ENCODE results near the gene SYVN1.
A peak's percentile ranks its signal among the peaks of the same experiment; 100 is the strongest.
"Not testable (repeated sequence)": the region's sequence is repeated elsewhere in the genome, so short reads cannot be mapped to it uniquely, and the experiment has no call there.

The SYVN1 gene

DNA sequence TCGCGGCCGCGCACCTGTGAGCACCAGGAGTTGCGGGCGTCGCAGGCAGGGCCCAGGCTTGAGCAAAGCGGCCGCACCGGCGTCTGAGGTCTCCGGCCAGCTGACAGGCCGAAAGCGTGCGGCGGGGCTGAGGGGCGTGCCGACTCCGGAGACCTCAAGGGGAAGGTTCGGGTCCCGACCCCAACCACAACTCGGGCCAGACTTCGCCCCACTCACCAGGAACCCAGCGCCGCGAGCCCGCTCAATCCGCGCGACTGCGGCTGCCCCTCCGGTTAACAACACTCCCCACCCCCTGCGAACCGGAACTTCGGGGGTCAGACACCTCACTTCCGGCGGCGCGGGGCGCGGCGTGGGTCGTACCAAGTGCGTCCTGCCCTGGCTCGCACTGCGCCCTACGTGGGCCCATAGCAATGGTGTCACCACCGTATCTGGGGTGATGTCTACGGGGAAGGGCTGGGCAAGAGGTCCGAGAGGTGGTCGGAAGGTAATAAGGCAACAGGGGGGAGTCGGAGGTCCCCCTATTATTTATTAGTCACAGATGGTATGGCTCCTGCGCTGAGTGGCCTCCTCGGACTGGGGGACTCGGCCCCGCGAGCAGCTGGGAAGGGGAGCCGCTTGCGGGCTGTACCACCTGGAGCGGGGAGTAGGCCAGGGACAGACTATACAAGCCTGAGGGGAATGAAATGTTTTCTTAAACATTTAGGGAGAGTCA lies at the start of gene SYVN1:
TSS of gene SYVN1 (minus strand) at position 280 of the 712 bp plus-strand sequence. CDS start 918 bp downstream, outside the sequence.
- DNase-seq, result peak; percentile 90

DNA sequence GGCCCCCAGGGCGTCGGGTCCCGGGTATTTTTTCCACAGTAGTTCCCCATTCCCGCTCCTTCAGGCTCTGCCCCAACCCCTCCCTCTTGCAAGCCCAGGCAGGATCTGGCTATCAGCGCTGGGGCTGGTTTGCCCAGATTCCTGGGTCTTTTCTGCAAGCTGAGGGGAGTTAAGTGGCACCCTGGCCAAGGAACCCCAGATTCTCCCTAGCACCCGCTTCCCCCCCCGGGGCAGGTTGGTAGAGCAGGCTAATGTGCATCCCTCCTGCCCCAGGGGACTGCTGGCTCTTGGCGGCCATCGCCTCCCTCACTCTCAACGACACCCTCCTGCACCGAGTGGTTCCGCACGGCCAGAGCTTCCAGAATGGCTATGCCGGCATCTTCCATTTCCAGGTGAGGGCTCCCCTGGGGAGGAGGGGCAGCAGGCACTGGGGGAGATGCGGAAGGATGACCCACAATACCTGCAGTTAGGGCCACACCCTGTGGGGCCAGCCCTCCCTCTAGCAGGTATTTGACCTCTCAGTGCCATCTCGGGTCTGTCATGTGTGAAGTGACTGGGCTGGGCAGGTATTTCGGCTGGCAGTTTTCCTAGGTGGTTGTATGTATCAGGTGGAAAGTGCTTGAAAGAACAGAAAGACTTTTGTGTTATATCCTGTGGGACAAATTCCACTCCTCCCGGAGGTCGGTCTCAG lies 49.0 kb upstream of the SYVN1 start:
- no peak for DNase-seq

DNA sequence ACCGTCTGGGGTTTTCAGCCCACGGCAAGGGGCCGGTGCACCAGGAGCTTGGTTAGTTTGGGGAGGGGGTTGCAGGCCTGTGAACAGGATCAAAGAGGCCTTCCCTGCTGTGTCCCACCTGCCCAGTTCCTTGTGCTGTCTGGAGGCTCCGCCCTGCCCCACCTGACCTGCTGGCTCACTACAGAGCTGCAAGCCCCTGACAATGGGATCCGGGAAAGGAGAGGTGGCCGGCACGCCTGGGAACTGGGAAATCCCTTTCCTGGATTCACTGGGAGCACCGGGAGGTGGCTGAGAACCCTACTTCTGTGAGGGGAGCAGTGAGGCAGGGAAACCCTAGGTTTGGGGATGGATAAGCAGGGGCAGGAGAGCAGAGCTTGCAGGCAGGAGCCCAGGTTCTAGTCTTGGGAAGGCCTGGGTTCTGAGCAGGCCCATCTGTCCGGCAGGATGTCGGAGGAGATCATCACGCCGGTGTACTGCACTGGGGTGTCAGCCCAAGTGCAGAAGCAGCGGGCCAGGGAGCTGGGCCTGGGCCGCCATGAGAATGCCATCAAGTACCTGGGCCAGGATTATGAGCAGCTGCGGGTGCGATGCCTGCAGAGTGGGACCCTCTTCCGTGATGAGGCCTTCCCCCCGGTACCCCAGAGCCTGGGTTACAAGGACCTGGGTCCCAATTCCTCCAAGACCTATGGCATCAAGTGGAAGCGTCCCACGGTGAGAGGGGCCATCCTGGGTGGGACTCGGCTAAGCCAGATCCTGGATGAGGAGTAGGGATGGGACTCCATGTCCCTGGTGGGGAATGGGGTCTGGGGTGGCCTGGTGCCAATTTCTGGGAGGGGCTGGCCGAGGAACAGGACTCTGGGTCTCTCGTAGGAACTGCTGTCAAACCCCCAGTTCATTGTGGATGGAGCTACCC lies 48.2 kb upstream of the SYVN1 start:
- DNase-seq, result no peak

DNA sequence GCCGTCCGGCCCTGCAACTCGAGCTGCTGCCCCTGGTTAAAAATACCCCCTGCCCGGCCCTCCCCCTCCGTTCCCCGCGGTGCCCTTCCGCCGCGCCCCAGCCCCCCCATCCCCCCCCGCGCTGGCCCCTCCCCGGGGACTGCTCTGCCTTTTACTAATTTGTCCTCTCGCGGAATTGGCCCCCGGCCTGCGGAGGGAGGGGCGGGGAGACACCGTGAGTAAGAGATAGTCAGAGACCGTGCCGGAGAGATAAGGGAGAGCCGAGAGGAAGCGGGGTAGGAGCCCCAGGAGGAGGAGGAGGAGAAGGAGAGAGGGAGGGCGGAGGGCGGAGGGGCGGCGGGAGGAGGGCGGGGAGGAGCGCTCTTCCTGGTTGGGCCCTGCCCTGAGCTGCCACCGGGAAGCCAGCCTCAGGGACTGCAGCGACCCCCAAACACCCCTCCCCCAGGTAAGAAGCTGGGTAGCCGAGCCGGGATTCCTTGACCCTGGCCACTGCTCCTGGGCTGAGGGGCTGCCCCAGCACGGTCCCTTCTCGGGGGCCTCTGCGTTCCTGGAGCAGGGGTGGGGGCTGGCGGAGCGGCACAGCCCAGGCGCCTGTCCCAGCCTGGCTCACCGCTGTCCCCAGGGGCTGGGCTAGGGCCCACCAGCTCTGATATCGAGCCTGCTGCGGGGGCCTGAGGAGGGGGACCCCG lies 47.4 kb upstream of the SYVN1 start, which contains the start of gene CAPN1:
TSS of gene CAPN1 (plus strand) at position 360 of the 689 bp plus-strand sequence. CDS start 774 bp downstream, outside the sequence.
- DNase-seq, result peak; percentile 70

DNA sequence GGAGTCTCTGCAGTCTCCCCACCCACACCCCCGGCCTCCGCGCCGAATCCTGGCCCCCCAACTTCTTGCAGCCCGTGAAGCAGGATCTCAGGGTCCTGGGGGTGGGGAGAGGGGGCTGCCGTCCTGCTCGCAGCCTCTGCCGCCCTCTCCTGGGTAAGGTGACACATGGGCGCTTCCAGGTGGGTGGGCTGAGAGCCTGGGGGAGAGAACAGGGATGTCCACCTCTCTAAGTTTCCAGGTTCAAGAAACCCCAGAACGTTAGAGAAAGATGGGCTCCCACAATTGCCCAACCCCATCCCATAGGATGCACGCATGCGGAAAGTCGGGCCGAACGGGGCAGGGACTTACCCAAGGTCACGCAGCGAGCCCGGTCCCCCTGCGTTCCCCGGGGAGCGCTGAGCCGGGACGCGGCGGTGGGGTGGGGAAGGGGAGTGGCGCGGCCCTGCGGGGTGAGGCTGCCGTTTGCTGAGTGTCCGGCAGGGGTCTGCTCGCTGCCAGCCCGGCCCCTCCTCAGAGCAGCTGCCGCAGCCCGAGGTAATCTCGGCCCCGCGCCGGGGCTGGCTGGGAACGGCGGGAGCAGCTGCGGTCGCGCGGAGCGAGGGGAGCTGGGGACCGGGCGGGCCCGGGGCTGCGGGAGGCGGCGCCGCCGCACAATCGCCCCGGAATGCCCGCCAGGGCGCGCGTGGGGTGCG lies 46.7 kb upstream of the SYVN1 start:
- DNase-seq, result peak; percentile 47

DNA sequence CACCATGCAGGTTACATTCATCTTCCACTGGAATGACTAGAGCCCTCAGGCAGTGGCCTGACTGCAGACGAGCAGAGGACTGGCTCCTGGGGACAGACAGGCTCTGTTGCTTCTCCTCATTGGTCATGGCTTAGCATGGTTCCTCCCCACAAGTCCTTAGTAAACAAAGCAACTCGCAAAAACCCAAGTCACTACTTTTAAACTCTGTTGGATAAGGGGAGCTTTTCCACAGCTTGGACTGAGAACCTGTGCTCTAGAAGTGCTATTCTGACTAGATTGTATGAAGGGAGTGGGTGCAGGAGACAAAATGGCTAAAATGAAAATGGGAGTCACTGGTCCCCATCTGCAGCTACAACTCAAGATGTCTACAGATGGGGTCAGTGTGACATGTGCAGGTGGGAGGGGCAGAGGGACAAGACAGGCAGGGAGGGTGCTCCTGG lies 40.3 kb upstream of the SYVN1 start:
- not testable (repeated sequence) for DNase-seq

DNA sequence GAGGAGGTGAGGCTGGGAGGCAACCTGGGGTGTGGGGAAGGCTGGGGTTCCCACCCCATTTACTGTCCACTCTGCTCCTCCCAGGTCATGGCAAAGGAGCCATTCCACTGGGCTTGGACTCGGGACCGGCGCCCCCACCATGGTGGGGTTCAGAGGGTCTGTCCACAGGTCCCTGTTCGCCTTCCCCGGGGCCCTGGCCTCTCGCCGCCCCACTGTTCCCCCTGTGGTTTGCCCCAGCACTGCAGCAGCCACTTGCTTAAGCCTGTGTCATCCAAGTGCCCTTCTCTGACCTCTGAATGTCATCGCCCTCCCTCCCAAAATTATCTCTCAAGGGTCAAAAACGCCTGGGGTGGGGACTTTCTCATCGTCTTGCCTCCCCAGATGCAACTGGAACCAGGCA lies 38.3 kb upstream of the SYVN1 start:
- no peak for DNase-seq

DNA sequence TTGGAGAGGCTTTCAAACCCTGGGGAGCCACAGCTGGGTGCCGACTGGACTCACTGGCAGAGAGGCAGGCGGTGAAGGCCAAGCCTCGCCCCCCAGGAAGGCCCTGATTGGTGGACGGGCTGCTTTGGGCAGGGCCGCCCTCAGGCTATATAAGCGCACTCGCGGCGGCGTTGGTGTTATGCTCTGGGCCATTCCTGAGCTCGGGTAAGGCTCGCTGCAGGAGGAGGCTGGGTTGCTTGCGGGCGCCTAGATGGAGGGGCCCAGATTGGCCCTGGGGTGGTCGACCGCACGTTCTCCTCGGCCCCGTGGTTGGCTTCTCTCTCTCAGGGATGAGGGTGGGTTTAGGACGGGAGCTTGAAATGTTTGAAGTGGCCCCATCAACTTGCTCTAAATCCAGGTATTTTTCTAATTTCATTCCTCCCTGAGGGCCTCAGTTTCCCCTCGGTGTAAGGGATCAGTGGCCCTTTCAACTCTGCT lies 35.8 kb upstream of the SYVN1 start, which contains the start of gene SPDYC:
TSS of gene SPDYC (plus strand) at position 176 of the 477 bp plus-strand sequence. CDS start 1,125 bp downstream, outside the sequence.
- no peak for DNase-seq

DNA sequence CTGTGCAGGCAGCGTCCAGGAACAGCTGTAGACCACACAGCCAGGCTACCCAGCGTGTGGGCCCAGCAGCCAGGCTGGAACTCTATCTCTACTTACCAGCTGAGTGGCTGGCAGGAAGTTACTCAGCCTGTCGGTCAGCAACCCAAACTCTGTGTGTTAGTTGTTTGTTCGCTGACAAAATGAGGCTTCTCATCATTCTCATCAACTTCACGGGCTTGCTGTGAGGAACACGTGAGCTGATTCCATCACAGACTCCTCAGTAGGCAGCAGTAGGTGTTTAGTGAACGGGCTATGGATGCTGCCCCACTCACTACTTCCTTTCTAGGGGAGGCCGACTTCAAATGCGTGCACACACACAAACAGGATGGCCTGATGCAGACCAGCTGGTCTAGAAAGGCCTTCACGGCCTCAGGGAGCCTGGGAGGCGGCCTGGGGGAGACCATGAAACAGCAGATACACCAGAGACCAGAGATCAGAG lies 34.9 kb upstream of the SYVN1 start:
- no peak for DNase-seq

DNA sequence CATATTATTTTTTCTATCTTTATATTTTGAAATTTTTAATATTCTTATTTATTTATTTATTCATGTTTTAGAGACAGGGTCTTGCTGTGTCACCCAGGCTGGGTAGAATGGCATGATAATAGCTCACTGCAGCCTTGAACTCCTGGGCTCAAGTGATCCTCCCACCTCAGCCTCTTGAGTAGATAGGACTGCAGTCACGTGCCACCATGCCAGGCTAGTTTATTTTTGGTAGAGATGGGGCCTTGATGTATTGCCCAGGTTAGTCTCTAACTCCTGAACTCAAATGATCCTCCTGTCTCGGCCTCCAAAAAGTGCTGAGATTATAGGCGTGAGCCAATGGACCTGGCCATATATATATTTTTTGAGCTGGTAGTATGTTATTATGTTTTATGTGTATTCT lies 33.3 kb upstream of the SYVN1 start:
- DNase-seq, result no peak

DNA sequence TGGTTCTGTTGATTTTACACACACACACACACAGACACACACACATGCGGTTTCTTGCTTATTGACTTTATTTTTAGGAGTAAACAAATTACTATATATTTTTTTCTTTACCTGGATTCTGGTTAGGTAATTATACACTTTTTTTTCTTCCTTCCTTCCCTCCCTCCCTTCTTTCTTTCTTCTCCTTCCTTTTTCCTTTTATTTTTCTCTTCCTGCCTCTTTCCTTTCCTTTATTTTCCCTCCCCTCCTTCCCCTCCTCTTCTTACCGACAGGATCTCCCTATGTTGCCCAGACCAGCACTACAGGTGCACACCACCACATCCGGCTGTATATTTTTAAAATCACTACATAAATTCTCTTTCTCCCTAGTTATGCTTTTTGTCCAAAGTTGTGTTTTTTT lies 32.6 kb upstream of the SYVN1 start:
- DNase-seq, result no peak

DNA sequence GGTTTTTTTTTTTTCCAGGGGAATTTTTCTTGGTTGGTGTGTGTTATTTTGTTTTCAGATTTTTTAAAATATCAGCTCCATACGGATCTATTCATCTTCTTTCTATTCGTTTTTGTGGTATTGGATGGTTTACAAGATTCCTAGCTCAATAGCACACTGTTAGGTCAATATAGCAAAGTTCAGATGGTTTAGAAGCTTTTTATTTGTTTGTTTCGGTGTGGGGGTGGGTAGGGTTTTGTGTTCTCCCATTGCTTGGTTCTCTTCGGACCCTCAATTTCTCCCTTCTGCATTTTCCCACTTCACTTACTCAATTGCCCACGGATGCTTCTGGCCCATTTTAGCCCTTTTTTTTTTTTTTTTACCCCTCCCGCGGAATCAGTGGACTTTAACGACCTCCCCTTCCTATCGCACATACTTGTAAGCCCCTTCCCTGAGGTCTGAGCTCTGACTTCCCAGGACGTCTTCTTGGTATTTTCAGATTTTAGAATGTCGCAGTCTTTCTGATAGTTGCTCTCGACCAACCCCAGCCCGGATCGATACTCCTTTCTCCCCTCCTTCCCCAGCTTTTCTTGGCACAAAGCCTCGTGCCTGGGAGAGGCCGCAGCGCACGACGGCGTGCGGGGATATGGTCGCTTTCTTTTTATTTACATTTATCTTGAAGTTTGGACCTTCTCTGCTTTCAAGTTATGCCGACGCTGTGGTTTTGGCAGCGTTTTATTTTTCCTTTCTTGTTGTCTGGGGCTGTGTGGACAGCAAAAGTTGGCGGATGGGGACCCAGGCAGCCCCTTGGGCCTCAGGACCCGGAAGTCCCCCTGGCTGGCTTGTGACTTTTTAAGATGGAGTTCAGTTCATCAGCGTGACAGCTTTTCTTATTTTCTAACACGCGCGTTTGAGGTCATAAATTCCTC lies 31.3 kb upstream of the SYVN1 start:
- no peak for DNase-seq

DNA sequence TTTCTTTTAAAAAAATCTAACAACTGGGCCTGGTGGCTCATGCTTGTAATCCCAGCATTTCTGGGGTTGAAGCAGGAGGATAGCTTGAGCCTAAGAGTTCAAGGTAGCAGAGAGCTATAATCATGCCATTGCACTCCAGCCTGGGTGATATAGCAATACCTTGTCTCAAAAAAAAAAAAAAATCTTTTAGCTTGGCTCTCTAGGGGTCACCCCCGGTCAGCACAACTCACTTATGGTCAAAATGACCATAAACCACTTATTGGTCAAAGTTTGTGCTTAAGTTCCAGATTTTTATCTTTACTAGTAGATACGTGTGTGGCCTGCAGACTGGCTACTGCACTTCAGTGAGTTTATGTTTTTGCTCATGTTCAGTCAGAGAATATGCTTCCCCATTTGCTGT lies 29.4 kb upstream of the SYVN1 start:
- DNase-seq, result no peak

DNA sequence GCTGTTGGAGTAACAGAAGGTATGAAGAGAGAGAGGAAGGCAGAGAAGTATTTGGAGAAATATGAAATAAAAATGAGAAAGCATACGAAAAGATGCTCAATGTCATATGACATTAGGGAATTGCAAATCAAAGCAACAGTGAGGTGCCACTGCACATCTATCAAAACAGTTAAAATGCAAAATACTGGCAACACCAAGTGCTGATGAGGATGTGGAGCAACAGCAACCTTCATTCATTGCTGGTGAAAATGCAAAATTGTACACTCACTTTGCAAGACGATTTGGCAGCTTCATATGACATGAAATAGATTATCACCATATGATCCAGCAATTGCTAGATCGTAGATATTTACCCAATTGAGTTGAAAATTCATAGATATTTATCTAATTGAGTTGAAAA lies 26.3 kb upstream of the SYVN1 start:
- DNase-seq, result no peak

DNA sequence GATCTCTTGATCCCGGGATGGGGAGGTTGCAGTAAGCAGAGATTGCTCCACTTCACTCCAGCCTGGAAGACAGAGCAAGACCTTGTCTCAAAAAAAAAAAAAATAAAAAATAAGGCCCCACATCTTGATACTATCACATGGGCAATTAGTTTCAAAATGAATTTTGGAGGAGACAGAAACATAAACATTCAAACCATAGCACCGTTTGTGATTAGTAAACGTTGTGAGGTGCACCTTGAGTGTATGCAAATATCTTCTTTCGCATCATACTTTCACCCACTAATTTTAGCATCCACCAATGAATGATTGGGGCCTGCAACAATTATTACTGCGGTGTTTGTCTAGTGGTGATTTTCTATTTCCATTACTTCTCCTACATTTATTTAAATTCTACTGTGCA lies 24.7 kb upstream of the SYVN1 start:
- DNase-seq, result no peak

DNA sequence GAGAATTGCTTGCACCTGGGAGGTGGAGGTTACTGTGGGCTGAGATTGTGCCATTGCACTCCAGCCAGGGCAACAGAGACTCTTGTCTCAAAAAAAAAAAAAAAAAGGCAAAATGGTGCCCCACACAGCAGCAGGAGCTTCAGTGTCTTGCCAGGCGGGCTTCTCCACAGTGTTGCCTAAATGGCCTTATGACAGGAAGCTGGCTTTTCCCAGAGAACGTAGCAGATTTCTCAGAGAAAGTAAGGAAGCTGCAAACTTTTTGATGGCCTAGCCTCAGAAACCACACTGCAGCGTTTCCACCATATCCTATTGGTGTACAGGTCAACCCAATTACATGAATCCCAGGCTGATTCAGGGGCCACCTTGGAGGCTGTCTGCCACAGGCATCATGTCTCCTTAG lies 23.0 kb upstream of the SYVN1 start:
- no peak for DNase-seq

DNA sequence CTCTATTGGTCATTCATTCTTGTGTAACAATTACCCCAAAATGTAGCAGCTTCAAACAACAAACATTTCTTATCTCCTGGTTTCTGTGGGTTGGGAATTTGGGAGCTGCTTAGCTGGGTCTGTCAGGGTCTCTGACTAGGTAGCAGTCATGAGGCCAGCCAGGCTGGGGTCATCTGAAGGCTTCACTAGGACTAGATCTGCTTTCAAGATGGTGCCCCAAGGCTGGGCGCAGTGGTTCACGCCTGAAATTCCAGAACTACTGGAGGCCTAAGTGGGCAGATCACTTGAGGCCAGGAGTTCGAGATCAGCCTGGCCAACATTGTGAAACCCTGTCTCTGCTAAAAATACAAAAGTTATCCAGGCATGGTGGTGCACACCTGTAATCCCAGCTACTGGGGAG lies 22.6 kb upstream of the SYVN1 start:
- no peak for DNase-seq

DNA sequence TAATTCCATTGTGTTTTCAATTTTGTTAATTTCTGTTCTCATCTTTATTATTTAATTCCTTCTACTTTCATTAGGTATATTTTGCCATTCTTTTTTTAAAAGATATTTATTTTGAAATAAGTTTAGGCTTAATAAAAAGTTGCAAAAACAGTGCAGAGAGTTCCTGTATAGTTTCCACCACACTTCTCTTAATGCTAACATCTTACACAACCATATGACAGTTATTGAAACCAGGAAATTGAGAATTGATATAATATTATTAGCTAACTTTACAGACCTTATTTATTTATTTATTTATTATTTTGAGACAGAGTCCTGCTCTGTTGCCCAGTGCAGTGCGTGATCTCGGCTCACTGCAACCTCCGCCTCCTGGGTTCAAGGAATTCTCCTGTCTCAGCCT lies 21.9 kb upstream of the SYVN1 start:
- no peak for DNase-seq

DNA sequence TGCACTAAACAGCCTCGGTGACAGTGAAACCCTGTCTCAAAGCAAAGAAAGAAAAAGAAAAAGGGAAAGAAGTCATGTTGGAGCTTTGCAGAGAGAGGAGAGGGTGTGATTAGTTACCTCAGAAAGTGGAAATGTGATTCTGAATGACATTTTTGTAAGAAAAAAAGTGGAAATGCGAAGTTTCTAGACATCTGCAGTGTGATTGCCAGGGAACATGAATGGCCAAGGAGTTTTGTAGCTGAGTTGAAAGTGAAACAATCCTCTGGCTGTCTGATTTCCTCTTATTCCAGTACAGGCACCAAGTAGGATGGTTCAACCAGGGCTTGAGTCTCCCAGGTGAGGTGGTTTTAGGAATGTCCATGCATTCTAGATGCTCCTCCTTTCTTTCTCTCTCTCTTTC lies 17.8 kb upstream of the SYVN1 start:
- no peak for DNase-seq

DNA sequence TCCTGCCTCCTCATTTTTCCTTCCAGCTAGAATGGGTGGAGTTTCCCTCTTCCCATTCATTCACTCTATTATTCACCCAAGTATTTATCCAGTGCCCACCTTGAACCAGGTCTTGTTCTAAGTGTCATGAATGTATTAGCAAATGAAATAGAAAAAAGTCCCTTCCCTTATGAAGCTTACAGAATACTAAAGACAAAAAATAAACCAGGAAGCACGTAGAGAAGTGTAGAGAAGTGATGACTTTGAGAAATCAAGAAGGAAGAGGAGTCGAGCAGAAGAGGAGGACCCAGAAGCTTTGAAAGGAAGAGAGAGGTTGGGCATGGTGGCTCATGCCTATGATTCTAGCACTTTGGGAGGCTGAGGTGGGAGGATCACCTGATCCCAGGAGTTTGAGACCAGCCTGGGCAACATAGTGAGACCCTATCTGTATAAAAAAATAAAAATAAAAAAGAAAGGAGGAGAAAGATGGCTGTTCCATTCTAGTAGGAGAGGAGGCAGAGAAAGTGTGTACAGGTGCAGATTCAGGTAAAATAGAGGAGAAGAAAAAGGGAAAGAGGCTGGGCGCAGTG lies 17.1 kb upstream of the SYVN1 start:
- no peak for DNase-seq

Measured in activated effector memory CD4-positive, alpha-beta T cell treated with Interleukin-2 at 50 U/mL for 16 hours (primary cell).